ENCODE data around the gene XXYLT1. TPM values are rescaled to one million over a fixed set of nuclear protein-coding genes. Genes with fewer than 3 reads are reported as not detected.

XXYLT1 gene
- total and polyA plus RNA-seq, 9 of the 15 experiments (the other 6 are each of a cell fraction or from before 2014, with no cell fraction given), result 1.9 to 18.9 (median 15.0) TPM

GRCh38 chr3:195059471-195060216 lies 211.3 kb downstream of the XXYLT1 start (continued):
- no peak for TF ChIP-seq CREB1 (IDR thresholded peaks at IDR 0.05)
- no peak for TF ChIP-seq CREB1 (CRISPR knock-in tag; IDR thresholded peaks at IDR 0.05)
- TF ChIP-seq, protein P1, sequence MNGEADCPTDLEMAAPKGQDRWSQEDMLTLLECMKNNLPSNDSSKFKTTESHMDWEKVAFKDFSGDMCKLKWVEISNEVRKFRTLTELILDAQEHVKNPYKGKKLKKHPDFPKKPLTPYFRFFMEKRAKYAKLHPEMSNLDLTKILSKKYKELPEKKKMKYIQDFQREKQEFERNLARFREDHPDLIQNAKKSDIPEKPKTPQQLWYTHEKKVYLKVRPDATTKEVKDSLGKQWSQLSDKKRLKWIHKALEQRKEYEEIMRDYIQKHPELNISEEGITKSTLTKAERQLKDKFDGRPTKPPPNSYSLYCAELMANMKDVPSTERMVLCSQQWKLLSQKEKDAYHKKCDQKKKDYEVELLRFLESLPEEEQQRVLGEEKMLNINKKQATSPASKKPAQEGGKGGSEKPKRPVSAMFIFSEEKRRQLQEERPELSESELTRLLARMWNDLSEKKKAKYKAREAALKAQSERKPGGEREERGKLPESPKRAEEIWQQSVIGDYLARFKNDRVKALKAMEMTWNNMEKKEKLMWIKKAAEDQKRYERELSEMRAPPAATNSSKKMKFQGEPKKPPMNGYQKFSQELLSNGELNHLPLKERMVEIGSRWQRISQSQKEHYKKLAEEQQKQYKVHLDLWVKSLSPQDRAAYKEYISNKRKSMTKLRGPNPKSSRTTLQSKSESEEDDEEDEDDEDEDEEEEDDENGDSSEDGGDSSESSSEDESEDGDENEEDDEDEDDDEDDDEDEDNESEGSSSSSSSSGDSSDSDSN (IDR thresholded peaks at IDR 0.05; ENCODE audit: borderline replicate concordance in 1 of 2, low read depth in 2 of 2, low read length in 2 of 2), result no peak
- TF ChIP-seq, protein P2, sequence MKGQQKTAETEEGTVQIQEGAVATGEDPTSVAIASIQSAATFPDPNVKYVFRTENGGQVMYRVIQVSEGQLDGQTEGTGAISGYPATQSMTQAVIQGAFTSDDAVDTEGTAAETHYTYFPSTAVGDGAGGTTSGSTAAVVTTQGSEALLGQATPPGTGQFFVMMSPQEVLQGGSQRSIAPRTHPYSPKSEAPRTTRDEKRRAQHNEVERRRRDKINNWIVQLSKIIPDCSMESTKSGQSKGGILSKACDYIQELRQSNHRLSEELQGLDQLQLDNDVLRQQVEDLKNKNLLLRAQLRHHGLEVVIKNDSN (CRISPR knock-in tag; IDR thresholded peaks at IDR 0.05), result no peak
- no peak for TF ChIP-seq HMG20B (CRISPR knock-in tag; IDR thresholded peaks at IDR 0.05)
- no peak for TF ChIP-seq MEF2A (IDR thresholded peaks at IDR 0.05; ENCODE audit: control insufficient read depth, low read depth, low read length)

DNA sequence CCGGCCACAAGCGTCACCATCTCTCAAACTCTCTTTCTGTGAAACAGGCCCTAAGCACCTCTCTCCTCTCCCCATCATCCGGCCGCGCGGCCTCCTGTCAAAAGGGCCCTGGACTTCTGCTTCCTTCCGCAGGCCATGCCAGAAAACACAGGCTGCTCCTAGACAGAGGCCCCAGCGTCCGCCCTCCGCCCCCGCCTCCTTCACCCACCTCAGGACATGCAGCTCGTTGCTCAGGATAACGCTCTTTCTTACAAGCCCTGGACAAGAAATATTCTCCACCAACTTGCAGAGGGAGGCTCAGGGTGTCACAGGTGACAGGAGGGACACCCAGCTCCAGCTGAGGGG lies 212.0 kb downstream of the XXYLT1 start:
- POLR2A ChIA-PET, result interaction anchor here (1.3 kb wide), 1 partner anchor 11 kb away, joined by 3 read pairs; no protein-coding TSS in a partner anchor
- BruUV-seq (replicated peaks), result no TSS peak
- no peak for TF ChIP-seq SREBF2 (CRISPR knock-in tag; IDR thresholded peaks at IDR 0.05)
- no peak for TF ChIP-seq ZNF184 (CRISPR knock-in tag; IDR thresholded peaks at IDR 0.05)
- TF ChIP-seq EGR1 (conservative IDR thresholded peaks at IDR 0.05), result peak; percentile 49; the same call in 1 of the 2 replicates
- H2AFZ ChIP-seq (ENCODE audit: low read depth, low read length), result no peak overlapping the region
- peaks cover 31 to 77% of the 10 kb centered on the region in 2 experiments; a peak in 3 of 5 replicates for H3K27me3 ChIP-seq (ENCODE audit: control insufficient read depth in 2 of 2, insufficient read depth in 2 of 2, low read length in 2 of 2)
- FAIRE-seq, result no peak
- H3K79me2 ChIP-seq (ENCODE audit: control insufficient read depth, insufficient read depth, low read length), result no peaks in the 10 kb centered on the region
- no peaks in the 10 kb centered on the region for H4K20me1 ChIP-seq (replicated peaks; ENCODE audit: control insufficient read depth, insufficient read depth, low read length)
- no peak overlapping the region for H3K4me3 ChIP-seq
- 0 out of 4 replicates have a peak overlapping the region, but pooled peaks of 1 of the 2 experiments have one; percentile 6 for H3K9ac ChIP-seq (ENCODE audit: insufficient read depth in 1 of 2, low read depth in 2 of 2, low read length in 2 of 2)
- H3K4me2 ChIP-seq (ENCODE audit: insufficient read depth, low read length), result no peak overlapping the region
- CTCF ChIA-PET (ENCODE audit: low intra/inter-chr PET ratio), result no interaction called here
- no peaks in the 10 kb centered on the region for H3K36me3 ChIP-seq (ENCODE audit: control insufficient read depth, insufficient read depth, low read length)
- intact Hi-C loops (cut with micrococcal nuclease) (no loop called here), in situ Hi-C loops (cut with MboI) (no loop called here)
- no peaks in the 10 kb centered on the region for H3K9me3 ChIP-seq (replicated peaks; ENCODE audit: control insufficient read depth, insufficient read depth, low read depth, low read length)
- no peak for DNase-seq (ENCODE audit: extremely low read depth in 1 of 4, low spot score in 3 of 4)
- H3K9me1 ChIP-seq (ENCODE audit: control insufficient read depth, insufficient read depth, low read length), result no peaks in the 10 kb centered on the region
- WGBS (ENCODE audit: insufficient coverage, low coverage, missing lambda C conversion rate), result 22% methylated on average over 13 of the region's 13 CpGs
- H3K4me1 ChIP-seq (replicated peaks in 1 of 2; ENCODE audit: control insufficient read depth in 2 of 2, insufficient read depth in 2 of 2, low read length in 2 of 2), result peaks cover 0 to 13% of the 10 kb centered on the region in 2 experiments; a peak in 2 of 5 replicates
- no peak overlapping the region for H3K27ac ChIP-seq (ENCODE audit: extremely low read depth, low read depth, low read length)
- no peak for ATAC-seq

Data from K562 (cell line).